ENCODE data around the gene DYNAP. TPM values are rescaled to one million over a fixed set of nuclear protein-coding genes. Genes with fewer than 3 reads are reported as not detected.
A peak's percentile ranks its signal among the peaks of the same experiment; 100 is the strongest.

DYNAP gene
- total RNA-seq, 3 donors from 2014 or later (not counting 1 experiment from before 2014, with no cell fraction given) = not detected

DNA sequence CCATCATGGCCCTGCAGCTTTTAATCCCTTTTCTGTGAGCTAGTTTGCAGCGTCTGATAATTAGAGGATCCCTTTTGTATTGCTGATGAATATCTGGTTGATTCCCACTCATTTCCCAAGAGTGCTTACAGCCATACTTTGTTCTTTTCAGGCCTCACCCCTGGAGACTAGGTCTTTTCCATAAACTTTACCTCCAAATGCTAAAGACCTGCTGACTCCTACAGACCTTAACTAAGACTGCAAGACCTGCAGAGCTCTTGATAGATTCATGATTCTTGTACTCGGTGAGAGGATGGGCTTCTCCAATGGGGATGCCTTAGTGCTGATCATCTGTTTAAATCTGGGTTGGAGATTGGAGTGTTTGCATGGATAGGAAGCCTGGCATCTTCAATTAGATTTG, 33.1 kb upstream of the DYNAP start:
- Mint-ChIP-seq H3K36me3 (no peaks in the 10 kb centered on the region), H3K4me1 (no peaks in the 10 kb centered on the region)
- no peak for ATAC-seq

GRCh38 chr18:54558609-54559585, 32.1 kb upstream of the DYNAP start:
- H3K27me3 ChIP-seq (ENCODE audit: control insufficient read depth, insufficient read depth, low read length) = no peaks in the 10 kb centered on the region
- H3K27ac ChIP-seq (ENCODE audit: low read length) = no peak overlapping the region
- no peaks in the 10 kb centered on the region for H3K36me3 ChIP-seq (ENCODE audit: control insufficient read depth, insufficient read depth, low read length)
- WGBS (ENCODE audit: insufficient coverage) = 67% methylated on average over 1 of the region's 3 CpGs
- no peak overlapping the region for H3K27ac Mint-ChIP-seq
- peak; percentile 60 for TF ChIP-seq CTCF (IDR thresholded peaks at IDR 0.05)
- intact Hi-C loops (cut with micrococcal nuclease) = loop anchor here (2.0 kb wide), 1 partner anchor 424 kb away; no protein-coding TSS in a partner anchor
- H3K9me3 ChIP-seq (ENCODE audit: control insufficient read depth, insufficient read depth, low read length) = no peaks in the 10 kb centered on the region
- H3K9me3 Mint-ChIP-seq = no peaks in the 10 kb centered on the region
- ATAC-seq (no peak), DNase-seq (peak in 1 of 2 donors; percentile 47)
- no peak overlapping the region for H3K4me3 ChIP-seq (ENCODE audit: low read length)
- no peaks in the 10 kb centered on the region for H3K4me1 ChIP-seq (ENCODE audit: control insufficient read depth, insufficient read depth, low read length)
- peaks cover 0 to 3% of the 10 kb centered on the region in 2 donors for H3K27me3 Mint-ChIP-seq (ENCODE audit: low read depth in 2 of 2)
- no peaks in the 10 kb centered on the region for H3K36me3 Mint-ChIP-seq
- no peaks in the 10 kb centered on the region for H3K4me1 Mint-ChIP-seq
- H3K4me3 Mint-ChIP-seq = no peak overlapping the region

More for the DNA sequence above, 33.1 kb upstream of the DYNAP start:
- Histone ChIP-seq H3K4me3 (ENCODE audit: low read length) (no peak overlapping the region), H3K9me3 (ENCODE audit: control insufficient read depth, insufficient read depth, low read length) (no peaks in the 10 kb centered on the region), H3K36me3 (ENCODE audit: control insufficient read depth, insufficient read depth, low read length) (no peaks in the 10 kb centered on the region), H3K4me1 (ENCODE audit: control insufficient read depth, insufficient read depth, low read length) (no peaks in the 10 kb centered on the region), H3K27ac (ENCODE audit: low read length) (no peak overlapping the region), H3K27me3 (ENCODE audit: control insufficient read depth, insufficient read depth, low read length) (no peaks in the 10 kb centered on the region)
- H3K9me3 Mint-ChIP-seq = no peaks in the 10 kb centered on the region
- intact Hi-C loops (cut with micrococcal nuclease) = loop anchor here (2.0 kb wide), 1 partner anchor 425 kb away; no protein-coding TSS in a partner anchor
- H3K27ac Mint-ChIP-seq = no peak overlapping the region
- TF ChIP-seq CTCF (IDR thresholded peaks at IDR 0.05) = no peak
- peaks cover 0 to 3% of the 10 kb centered on the region in 2 donors for H3K27me3 Mint-ChIP-seq (ENCODE audit: low read depth in 2 of 2)
- 91% methylated on average over 2 of the region's 2 CpGs for WGBS (ENCODE audit: insufficient coverage)
- no peak overlapping the region for H3K4me3 Mint-ChIP-seq
- DNase-seq = no peak

GRCh38 chr18:54561706-54562267, 29.3 kb upstream of the DYNAP start:
- Mint-ChIP-seq H3K4me1 (no peaks in the 10 kb centered on the region), H3K27me3 (ENCODE audit: low read depth in 2 of 2) (peaks cover 0 to 3% of the 10 kb centered on the region in 2 donors), H3K9me3 (no peaks in the 10 kb centered on the region), H3K27ac (no peak overlapping the region), H3K36me3 (no peaks in the 10 kb centered on the region), H3K4me3 (no peak overlapping the region)
- no peaks in the 10 kb centered on the region for H3K9me3 ChIP-seq (ENCODE audit: control insufficient read depth, insufficient read depth, low read length)
- no peak overlapping the region for H3K4me3 ChIP-seq (ENCODE audit: low read length)
- H3K27ac ChIP-seq (ENCODE audit: low read length) = no peak overlapping the region
- WGBS (ENCODE audit: insufficient coverage) = 89% methylated on average over 1 of the region's 1 CpG
- no peak for ATAC-seq
- H3K36me3 ChIP-seq (ENCODE audit: control insufficient read depth, insufficient read depth, low read length) = no peaks in the 10 kb centered on the region
- TF ChIP-seq CTCF (IDR thresholded peaks at IDR 0.05) = no peak
- no peaks in the 10 kb centered on the region for H3K27me3 ChIP-seq (ENCODE audit: control insufficient read depth, insufficient read depth, low read length)
- DNase-seq = no peak
- H3K4me1 ChIP-seq (ENCODE audit: control insufficient read depth, insufficient read depth, low read length) = no peaks in the 10 kb centered on the region
- intact Hi-C loops (cut with micrococcal nuclease) = loop anchor here (10.0 kb wide), 1 partner anchor 63 kb away; no protein-coding TSS in a partner anchor
